Measurements from ENCODE around the gene MTHFSD.
"Not testable (repeated sequence)": the region's sequence is repeated elsewhere in the genome, so short reads cannot be mapped to it uniquely, and the experiment has no call there.

The MTHFSD gene, protein sequence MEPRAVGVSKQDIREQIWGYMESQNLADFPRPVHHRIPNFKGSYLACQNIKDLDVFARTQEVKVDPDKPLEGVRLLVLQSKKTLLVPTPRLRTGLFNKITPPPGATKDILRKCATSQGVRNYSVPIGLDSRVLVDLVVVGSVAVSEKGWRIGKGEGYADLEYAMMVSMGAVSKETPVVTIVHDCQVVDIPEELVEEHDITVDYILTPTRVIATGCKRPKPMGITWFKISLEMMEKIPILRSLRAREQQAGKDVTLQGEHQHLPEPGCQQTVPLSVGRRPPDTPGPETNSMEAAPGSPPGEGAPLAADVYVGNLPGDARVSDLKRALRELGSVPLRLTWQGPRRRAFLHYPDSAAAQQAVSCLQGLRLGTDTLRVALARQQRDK

DNA sequence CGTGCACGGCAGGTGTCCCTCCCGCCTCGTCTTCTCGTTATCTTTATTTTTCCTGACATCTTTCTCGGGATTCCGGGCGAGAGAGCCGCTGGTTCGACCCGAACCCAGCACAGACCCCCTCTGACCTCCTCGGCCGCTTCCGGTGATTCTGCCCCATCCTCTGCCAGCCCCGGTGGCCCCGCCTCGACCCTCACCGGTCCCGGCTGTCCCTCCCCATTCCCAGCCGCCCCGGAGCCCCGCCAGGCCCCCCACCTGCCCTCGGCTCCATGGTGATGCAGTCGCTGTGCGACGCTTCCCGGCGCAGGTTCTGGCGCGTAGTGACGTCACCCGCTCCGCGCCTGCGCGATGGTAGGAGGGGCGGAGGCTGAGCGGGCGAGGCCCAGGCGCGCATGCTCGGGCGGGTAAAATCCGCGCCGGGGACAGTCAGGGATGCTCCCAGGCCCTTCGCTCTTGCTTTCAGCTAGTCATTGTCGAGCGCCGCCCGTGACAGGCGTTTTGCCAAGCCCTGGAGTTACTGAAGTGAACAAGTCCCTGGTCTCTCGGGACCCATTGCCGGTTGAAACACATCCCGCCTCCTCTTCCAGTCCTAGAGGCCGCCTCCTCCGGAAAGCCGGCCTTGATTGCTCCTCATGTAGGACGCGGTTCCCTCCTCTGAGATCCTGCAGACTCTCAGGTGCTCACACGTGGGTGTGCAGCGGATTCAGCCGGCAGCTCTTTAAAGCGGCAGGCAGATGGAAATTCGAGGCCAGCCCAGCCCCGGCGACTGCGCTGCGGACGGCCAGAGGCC lies at the start of gene MTHFSD:
MTHFSD (minus strand) TSS at position 319 of the 787 bp plus-strand sequence; CDS start at position 268, 51 bp downstream.
- DNase-seq (ENCODE audit: low spot score): peak; percentile 90

DNA sequence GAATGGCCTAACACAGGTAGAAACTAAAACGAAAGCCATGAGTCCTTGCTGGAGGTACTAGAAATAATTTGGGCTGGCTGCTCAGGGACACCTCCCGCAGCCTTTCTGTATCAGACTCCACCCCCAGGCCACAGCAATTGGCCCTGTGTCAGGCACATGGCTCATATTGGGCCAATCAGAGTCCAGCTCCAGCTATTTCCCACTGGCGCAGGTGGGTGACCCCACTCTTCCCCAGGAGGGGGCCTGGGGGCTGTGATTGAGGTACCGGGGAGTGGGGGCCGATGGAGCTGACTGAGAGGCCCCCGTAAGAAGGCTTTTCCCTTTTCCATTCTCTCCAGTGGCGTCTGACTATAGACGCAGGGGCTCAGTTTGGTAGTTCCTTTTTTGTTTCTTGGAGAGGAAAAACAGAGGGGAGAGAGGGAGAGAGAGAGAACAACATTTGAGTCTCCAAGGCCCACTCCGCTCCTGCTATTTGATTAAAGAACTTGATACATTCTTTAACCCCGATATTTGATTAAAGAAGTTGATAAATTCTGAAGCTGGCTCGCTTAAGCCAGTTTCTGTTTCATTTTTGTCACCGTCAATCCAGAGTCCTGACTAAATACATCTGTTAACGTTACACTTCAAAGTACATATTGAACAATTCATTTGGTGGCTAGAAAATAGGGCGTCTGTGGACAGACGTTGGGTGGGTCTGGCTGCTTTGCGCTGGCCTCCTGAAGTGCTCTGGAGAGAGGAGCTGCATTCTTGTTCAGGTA lies 49.6 kb upstream of the MTHFSD start:
- no peak for DNase-seq (ENCODE audit: low spot score)

DNA sequence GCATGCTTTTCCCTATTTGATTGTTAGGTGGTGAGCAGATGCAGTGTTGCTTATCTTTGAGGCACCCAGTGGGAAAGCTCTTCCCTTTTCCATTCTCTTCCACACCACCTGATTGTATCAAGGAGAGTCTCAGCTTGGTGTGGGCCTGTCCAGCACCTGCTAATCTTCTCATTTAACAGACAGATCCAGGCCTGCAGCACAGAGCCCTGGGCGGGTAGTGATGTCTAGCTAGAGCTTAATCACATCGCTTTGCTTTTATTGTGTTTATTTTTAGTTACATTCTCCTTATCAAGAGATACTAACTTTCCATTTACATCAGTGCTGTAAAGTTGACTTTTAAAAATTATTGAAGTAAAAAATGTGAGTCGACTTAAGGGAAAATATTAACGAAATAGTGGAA lies 47.5 kb upstream of the MTHFSD start:
- DNase-seq (ENCODE audit: low spot score): no peak

DNA sequence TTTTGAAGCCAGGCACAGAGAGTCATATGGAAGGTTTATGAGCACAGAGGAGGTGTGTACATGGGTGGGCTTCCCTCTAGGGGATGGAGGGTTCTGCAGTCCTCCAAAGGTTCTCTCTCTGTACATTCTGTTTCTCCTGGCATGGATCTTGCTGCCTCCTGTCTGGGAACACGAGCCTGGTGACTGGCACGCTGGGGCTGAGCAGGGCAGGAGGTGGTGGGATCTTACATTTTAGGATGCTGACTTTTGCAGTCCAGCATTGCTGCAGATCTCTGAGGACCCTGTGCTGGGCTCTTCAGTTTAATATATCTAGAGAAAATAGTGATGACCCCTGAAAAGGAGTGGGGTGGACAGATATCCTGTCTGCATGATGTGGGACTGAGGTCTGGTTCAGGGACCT lies 46.3 kb upstream of the MTHFSD start:
- DNase-seq (ENCODE audit: low spot score): no peak

DNA sequence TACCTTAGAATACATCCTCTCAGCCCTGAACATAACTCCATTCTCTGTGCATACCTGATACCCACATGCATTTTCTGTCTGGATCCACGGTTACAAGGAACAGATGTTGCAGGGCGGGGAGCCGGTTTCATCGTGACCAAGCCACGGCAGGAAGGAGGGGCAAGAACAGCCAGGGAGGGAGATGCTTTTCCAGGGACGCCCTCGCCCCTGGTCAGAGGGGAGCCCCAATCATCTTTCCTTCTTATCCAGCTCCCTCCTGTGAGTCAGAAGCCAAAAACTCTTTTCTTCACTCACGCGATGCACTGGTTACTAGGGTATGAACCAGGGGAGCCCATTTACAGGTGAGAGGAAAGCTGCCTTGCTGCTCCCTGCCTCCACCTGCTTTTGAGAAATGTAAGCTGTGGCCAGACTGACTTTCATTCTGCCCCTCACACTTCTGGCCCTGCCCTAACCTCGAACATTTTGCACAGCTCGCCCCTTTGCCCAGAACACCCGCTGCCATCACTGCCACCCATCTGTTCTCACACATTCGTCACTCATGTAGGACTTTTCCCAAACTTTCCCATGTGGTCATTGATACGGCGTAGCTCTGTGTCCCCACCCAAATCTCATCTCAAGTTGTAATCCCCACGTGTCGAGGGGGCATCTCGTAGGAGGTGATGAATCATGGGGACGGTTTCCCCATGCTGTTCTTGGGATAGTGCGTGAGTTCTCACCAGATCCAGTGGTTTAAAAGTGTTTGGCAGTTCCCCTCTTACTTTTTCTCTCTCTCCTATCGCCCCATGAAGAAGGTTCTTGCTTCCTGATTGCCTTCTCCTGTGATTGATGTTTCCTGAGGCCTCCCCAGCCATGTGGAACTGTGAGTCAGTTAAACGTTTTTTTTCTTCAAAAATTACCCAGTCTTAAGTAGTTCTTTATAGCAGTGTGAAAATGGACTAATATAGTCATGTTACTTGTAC lies 43.9 kb upstream of the MTHFSD start:
- DNase-seq (ENCODE audit: low spot score): no peak

DNA sequence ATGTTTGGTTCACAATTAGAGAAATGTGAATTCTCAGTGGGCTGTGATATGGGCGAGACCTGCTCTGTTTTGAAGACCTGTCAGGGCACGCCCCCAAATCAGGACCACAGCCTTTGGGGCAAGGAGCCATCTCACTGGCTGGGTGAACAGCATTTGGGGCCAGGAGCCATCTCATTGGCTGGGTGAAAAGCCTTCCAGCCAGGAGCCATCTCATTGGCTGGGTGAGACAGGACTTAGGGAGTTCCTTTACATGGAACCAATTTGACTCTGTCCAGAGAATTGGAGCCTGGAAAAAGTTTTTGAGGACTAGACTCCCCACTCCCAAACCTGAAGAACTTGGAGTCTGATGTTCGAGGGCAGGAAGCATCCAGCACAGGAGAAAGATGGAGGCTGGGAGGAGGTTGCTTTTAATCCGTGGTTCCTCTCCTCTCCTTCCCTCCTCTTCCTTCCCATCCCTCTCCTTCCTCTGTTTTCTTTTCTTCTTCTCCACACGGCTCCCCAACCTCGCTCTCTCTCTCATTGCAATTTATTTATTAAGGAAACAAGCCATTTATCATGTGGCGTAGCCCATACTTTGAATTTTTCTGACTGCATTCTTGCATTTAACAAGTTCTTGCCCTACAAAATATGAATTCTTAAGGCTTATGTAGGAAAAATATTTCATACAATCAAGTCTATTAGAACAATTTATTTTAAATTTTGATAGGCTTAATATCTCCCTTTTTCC lies 43.0 kb upstream of the MTHFSD start:
- DNase-seq (ENCODE audit: low spot score): no peak

DNA sequence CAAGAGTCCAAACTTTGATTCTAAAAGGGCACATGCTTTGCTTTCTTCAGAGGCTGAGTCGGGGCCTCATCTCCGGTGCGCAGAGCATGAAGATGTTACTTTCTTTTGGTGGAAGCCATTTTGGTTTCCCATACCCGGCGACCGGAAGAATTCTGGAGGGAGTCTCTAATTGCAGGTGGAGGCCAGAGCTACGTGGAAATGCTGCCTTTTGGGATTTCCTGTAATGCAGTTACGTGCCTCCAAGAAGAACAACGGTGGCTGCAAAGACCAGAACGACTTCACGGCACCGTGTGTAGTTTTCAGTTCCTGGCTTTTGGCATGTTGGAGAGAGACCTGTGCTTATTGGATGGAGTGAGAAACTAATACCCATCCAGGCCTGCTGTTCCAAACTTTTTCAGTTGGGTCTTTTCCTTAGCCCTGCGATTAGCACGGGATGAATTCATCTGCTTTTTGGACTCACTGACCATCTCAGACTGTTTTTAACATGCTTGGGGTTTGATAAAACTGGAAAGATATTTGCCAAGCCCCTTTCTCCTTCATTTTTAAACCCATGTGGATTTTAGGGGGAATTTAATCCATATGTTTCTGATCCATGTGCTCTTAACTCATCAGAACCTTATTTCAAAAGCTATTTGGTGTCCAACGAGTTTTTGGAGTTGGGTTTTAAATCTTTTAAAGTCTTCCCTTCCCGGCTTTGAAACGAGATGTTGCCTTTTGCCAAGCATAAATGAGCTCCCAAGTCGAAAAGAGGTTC lies 42.3 kb upstream of the MTHFSD start:
- no peak for DNase-seq (ENCODE audit: low spot score)

DNA sequence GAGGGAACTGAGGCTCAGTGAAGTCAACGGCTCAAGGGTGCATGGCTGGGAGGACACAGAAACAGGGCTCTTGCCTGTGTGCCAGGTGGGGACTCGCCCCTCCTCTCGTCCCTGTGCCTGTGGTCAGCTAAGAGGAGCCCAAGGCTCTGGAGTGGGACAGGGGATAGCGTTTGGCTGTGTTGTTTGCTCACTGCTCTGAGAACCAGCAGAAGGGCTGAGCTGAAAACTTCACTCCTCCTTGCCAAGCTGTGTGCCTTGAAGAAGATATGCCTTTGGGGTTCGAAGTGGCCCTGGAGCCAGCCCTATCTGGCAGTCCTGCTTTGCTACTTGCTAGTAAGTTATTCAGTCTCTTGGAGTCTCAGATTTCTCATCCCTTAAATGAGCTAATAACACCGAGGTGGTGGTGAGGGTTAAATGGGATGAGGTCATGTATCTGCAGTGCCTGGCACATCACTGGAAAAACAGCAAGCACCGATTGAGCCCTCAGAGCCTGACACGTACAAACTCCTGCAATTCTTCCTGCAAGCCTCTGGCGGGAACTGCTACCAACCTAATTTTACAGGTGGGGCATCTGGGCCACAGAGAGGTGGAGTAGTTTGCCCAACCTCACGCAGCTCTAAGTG lies 41.1 kb upstream of the MTHFSD start:
- no peak for DNase-seq (ENCODE audit: low spot score)

DNA sequence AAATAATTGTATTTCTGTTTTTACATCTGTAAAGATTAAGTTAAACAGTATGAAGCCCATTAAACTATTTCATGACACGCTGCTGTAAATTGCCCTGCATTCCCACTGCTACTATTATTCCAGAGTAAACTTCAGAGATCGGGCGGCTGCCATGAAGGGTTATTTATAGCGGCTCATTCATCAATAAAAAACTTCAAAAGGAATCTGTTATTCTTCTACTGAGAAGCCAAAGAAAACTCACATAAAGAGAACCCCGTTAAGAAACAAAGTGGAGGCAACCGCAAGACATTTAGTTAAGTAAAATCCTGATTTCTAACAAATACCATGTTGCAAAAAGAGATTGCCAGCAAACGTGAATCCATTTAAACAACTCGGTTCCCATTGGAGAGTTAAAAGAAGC lies 39.7 kb upstream of the MTHFSD start:
- no peak for DNase-seq (ENCODE audit: low spot score)

DNA sequence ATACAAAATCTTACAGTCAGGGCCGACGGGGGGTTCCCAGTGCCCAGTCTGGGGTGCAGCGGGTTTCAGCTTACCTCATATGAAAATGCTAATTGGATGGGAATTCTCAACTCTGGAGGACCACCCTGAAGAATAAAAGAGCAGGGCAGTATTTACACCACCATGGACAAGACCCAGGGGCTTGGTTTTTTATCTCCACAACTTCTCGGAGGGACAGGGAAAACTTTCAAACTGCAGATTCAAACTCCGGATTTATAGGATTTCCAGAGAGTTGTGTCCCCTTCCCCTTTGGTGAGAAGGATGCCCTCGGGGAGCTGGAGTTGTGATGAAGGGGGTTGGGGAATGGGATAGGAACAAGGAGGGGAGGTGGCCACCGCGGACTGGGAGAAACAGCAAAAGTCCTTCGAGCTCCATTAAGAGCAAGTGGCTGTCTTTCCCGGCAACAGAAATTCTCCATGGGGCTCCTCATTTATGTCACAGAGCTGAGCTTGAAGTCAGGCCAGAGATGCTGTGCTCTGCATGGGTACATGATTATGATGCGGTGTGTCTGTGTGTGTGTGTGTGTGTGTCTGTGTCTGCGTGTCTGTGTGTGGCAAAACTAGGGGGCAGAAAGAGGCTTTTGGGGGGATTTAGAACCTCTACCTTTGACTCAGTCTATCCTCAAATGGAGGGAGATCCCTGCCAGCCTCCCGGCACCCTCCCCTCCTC lies 39.0 kb upstream of the MTHFSD start:
- DNase-seq (ENCODE audit: low spot score): no peak

DNA sequence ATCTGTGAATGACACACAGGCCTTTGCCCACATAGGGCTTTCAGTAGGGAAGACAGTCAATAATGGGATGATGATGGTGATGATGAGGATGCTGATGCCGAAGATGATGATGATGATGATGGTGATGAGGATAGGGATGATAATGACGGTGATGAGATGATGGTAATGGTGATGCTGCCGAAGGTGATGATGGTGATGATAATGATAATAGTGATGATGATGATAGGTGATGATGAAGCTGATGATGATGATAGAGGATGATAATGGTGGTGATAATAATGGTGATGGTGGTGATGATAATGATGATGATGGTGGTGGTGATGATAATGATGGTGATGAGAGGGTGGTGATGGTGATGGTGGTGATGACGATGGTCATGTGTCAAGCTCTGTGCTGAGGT lies 36.2 kb upstream of the MTHFSD start:
- DNase-seq (ENCODE audit: low spot score): no peak

DNA sequence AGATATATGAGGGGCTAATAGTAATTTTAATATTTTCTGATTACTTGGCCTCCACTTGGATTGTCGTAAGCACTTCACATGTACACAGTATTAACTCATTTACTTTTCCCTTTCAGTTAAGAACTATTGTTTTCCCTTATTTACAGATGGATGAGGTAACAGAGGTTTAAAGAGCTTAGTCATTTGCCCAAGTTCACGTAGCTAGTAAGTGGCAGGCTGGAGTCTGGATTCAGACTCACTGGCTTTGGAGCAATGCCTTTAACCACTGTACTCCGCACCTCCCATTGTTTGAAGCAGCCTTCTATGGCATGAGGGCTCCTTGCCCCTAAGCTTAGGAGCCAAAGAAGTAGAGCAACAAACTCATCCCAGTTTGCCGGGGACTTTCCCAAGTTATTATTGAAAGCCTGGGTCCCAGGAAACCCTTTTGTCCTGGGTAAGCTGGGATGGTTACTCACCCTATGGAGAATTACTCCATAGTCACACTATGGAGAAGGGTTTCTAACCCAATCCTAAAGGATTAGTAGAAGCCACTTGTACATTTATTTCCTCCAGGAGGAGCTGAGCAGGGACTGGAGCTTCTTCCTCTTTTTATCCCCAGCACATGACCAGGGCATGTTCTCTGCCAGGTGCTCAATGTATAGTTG lies 35.6 kb upstream of the MTHFSD start:
- DNase-seq (ENCODE audit: low spot score): no peak

DNA sequence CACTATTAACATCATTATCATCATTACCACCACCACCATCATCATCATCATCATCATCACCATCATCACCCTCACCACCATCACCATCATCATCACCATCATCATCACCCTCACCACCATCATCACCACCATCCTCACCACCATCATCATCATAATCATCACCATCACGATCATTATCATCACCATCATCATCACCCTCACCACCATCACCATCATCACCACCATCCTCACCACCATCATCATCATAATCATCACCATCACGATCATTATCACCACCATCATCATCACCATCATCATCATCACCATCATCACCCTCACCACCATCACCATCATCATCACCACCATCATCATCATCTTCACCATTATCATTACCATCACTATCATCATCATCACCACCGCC lies 32.9 kb upstream of the MTHFSD start:
- not testable (repeated sequence) for DNase-seq (ENCODE audit: low spot score)

DNA sequence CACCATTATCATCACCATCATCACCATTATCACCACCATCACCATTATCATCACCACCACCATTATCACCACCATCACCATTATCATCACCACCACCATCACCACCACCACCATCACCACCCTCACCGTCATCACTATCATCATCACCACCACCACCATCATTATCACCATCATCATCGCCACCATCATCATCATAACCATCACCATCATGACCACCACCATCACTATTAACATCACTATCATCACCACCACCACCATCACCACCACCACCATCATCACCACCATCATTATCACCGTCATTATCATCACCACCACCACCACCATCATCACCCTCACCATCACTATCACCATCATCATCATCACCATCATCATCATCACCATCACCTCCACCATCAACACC lies 32.5 kb upstream of the MTHFSD start:
- no peak for DNase-seq (ENCODE audit: low spot score)

DNA sequence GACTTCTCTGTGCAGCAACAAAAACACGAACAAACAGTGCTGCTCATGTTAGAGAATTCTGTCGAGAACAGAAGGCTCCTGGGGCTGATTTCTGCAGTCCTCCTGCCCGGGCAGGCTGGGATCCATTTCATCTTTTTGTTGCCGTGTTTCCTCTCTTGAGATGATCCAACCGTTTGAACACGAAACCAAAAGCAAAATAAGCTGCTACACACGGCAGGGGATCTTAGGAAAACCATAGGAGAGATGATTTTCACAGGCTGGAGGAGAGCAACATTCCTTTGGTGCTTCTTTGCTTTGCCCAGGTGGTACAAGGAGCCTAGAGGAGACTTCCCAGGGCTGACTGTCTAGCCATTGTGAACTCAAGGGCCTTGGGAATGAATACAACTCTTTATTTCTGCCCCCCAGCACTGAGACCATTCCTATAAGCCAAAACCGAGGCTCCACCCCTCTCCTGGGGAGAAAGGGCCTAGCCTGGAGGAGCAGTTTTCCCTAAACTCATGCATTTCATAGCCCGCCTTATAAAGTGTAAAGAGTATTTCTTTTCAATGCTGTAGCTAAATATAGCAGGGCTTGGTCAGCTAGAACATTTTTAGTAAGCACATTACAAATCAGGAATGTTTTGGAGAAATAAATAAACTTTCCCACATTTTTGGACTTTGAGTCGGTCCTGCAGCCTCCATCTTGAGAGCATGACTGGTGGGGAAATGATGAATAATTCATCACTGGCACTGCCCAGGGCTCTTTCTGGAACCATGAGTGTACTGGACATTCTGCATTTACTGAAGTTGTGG lies 31.0 kb upstream of the MTHFSD start:
- no peak for DNase-seq (ENCODE audit: low spot score)

DNA sequence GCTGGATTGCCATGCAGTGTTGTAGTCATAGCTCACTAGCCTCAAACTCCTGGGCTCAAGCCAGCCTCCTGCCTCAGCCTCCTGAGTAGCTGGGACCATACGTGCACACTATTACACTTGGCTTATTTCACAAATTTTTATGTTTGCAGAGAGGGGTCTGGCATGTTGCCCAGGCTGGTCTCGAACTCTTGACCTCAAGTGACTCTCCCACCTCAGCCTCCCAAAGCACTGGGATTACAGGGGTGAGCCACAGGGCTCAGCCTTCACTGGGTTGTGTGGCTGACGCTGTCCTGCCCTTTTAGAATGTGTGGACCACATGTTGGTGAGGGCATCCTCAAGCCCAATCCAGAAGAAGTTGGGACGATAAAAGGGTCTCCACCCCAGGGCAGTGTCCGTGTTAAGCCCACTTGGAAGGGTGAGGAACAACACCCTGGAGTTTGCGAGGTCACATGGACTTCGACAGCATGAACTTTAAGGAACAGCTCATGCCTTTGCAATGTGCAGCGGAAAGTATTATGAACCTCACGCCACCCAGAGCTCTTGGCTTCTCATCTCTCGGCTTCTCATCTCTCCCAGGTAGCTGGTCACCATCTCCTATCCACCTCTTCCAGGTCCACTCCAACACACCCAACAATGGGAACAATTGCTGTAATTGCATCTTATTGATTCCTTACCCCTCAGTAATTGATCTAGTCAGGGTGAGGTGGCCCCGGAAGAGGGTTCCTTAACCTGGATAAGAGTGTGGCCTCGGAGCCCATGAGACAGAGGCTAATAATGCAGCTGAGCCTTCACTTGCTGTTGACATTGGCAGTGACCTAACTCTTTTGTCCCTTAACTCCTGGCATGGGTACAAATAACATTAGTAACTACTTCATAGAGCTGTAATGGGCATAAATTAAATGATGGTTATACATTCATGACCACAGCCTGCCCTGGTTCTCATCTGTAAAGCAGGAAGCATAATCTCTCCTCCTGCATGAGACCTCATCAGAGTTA lies 30.0 kb upstream of the MTHFSD start:
- DNase-seq (ENCODE audit: low spot score): no peak
